Endodermal cell (in vitro differentiated cells): ENCODE results near the gene GARIN5A. TPM values are rescaled to one million over a fixed set of nuclear protein-coding genes. Genes with fewer than 3 reads are reported as not detected.

ENCODE experiments used
- DNase-seq: peaks from one replicate; pipeline ENCODE4 v3.0.0-alpha.2; 2017
- H3K27ac ChIP-seq: 2 replicates; pipeline ENCODE4 v1.5.1; 2013; ENCODE audit warnings: mild to moderate bottlenecking, low read depth, low read length, moderate library complexity
- H3K27me3 ChIP-seq: 2 replicates; pipeline ENCODE4 v1.6.1; 2013; ENCODE audit warnings: mild to moderate bottlenecking, low read length, moderate library complexity; ENCODE audit not compliant: insufficient read depth, control insufficient read depth, poor library complexity, severe bottlenecking
- H3K36me3 ChIP-seq: 2 replicates; pipeline ENCODE4 v1.7.0; 2013; ENCODE audit warnings: mild to moderate bottlenecking, low read length, moderate library complexity; ENCODE audit not compliant: control insufficient read depth, insufficient read depth
- H3K4me1 ChIP-seq: one replicate; pipeline ENCODE4 v1.7.0; 2013; ENCODE audit warnings: low read length; ENCODE audit not compliant: control insufficient read depth, insufficient read depth
- H3K4me3 ChIP-seq: 2 replicates; pipeline ENCODE4 v1.5.1; 2013; ENCODE audit warnings: mild to moderate bottlenecking, low read length, moderate library complexity
- H3K9ac ChIP-seq: 2 replicates; pipeline ENCODE4 v1.6.1; 2013; ENCODE audit warnings: mild to moderate bottlenecking, low read length, moderate library complexity; ENCODE audit not compliant: poor library complexity, severe bottlenecking; ENCODE audit errors: extremely low read depth
- H3K9me3 ChIP-seq: 2 replicates; pipeline ENCODE4 v1.6.1; 2013; ENCODE audit warnings: mild to moderate bottlenecking, low read length, moderate library complexity; ENCODE audit not compliant: control insufficient read depth
- H3K27ac Mint-ChIP-seq: 2 replicates; pipeline ENCODE4 v1.8.0; 2020; ENCODE audit warnings: mixed read lengths
- H3K27me3 Mint-ChIP-seq: 2 replicates; pipeline ENCODE4 v1.8.0; 2021; ENCODE audit warnings: mild to moderate bottlenecking, mixed read lengths; ENCODE audit not compliant: insufficient read depth
- H3K36me3 Mint-ChIP-seq: 2 replicates; pipeline ENCODE4 v1.8.0; 2020; ENCODE audit warnings: low read depth, mixed read lengths
- H3K4me1 Mint-ChIP-seq: 2 replicates; pipeline ENCODE4 v1.8.0; 2020; ENCODE audit warnings: mixed read lengths
- H3K4me3 Mint-ChIP-seq: 2 replicates; pipeline ENCODE4 v1.8.0; 2020; ENCODE audit warnings: mild to moderate bottlenecking, moderate library complexity, mixed read lengths
- H3K9me3 Mint-ChIP-seq: 2 replicates; pipeline ENCODE4 v1.8.0; 2020; ENCODE audit warnings: mild to moderate bottlenecking, mixed read lengths
- WGBS, 2 experiments: methylation state at CpG; one replicate each; pipeline versions ENCODE4 v1.1.5 to v1.1.7; 2013; ENCODE audit warnings: missing lambda C conversion rate in 2 of 2, mixed read lengths in 1 of 2; ENCODE audit not compliant: insufficient coverage in 1 of 2, insufficient read length in 1 of 2; 5-methylcytosine and 5-hydroxymethylcytosine counted together
- total RNA-seq, 2 donors: library from RNA; stranded (reverse); fragmentation: NEBNext Ultra II Directional in 1 of 2; extraction: Animal tissue kit (Norgen Biotek cat#: 25700) in 1 of 2; gene quantifications; 2 replicates in 1 of 2; 3 replicates in 1 of 2; pipeline ENCODE4 v1.2.1, GENCODE V29; 2021
- TF ChIP-seq, protein P1 (sequence below): fragments of 200-600 bp; sonication (generic); conservative IDR thresholded peaks from 2 replicates; pipeline ENCODE4 v1.5.0; 2021; ENCODE audit warnings: antibody characterized with exemption, mild to moderate bottlenecking

GARIN5A gene
- total RNA-seq, 2 donors from 2014 or later: 8.3 to 9.5 TPM

GRCh38 chr19:50451223-50451534, 25.5 kb downstream of the GARIN5A start:
- TF ChIP-seq, protein P1, sequence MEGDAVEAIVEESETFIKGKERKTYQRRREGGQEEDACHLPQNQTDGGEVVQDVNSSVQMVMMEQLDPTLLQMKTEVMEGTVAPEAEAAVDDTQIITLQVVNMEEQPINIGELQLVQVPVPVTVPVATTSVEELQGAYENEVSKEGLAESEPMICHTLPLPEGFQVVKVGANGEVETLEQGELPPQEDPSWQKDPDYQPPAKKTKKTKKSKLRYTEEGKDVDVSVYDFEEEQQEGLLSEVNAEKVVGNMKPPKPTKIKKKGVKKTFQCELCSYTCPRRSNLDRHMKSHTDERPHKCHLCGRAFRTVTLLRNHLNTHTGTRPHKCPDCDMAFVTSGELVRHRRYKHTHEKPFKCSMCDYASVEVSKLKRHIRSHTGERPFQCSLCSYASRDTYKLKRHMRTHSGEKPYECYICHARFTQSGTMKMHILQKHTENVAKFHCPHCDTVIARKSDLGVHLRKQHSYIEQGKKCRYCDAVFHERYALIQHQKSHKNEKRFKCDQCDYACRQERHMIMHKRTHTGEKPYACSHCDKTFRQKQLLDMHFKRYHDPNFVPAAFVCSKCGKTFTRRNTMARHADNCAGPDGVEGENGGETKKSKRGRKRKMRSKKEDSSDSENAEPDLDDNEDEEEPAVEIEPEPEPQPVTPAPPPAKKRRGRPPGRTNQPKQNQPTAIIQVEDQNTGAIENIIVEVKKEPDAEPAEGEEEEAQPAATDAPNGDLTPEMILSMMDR: no peak
- Mint-ChIP-seq H3K27me3 (peaks cover 6% of the 10 kb centered on the region), H3K27ac (no peak overlapping the region), H3K4me1 (no peaks in the 10 kb centered on the region), H3K9me3 (peaks cover 4% of the 10 kb centered on the region), H3K4me3 (no peak overlapping the region), H3K36me3 (no peaks in the 10 kb centered on the region)
- H3K27ac ChIP-seq: no peak overlapping the region
- no peaks in the 10 kb centered on the region for H3K9me3 ChIP-seq
- no peaks in the 10 kb centered on the region for H3K27me3 ChIP-seq
- 82 to 88% methylated on average over 3 to 12 of the region's 13 CpGs for WGBS, 2 experiments
- no peak for DNase-seq
- no peak overlapping the region for H3K4me3 ChIP-seq
- H3K4me1 ChIP-seq: no peaks in the 10 kb centered on the region
- H3K36me3 ChIP-seq: no peaks in the 10 kb centered on the region
- H3K9ac ChIP-seq: no peak overlapping the region

GRCh38 chr19:50450369-50451222, 26.1 kb downstream of the GARIN5A start:
- H3K9ac ChIP-seq: no peak overlapping the region
- 84 to 86% methylated on average over 18 to 30 of the region's 30 CpGs for WGBS, 2 experiments
- H3K27ac ChIP-seq: no peak overlapping the region
- Mint-ChIP-seq H3K4me3 (no peak overlapping the region), H3K9me3 (peaks cover 4% of the 10 kb centered on the region), H3K4me1 (no peaks in the 10 kb centered on the region), H3K27ac (no peak overlapping the region), H3K27me3 (peaks cover 3% of the 10 kb centered on the region), H3K36me3 (no peaks in the 10 kb centered on the region)
- H3K27me3 ChIP-seq: no peaks in the 10 kb centered on the region
- no peaks in the 10 kb centered on the region for H3K9me3 ChIP-seq
- TF ChIP-seq, protein P1: no peak
- no peak overlapping the region for H3K4me3 ChIP-seq
- no peaks in the 10 kb centered on the region for H3K4me1 ChIP-seq
- H3K36me3 ChIP-seq: no peaks in the 10 kb centered on the region
- DNase-seq: no peak

DNA sequence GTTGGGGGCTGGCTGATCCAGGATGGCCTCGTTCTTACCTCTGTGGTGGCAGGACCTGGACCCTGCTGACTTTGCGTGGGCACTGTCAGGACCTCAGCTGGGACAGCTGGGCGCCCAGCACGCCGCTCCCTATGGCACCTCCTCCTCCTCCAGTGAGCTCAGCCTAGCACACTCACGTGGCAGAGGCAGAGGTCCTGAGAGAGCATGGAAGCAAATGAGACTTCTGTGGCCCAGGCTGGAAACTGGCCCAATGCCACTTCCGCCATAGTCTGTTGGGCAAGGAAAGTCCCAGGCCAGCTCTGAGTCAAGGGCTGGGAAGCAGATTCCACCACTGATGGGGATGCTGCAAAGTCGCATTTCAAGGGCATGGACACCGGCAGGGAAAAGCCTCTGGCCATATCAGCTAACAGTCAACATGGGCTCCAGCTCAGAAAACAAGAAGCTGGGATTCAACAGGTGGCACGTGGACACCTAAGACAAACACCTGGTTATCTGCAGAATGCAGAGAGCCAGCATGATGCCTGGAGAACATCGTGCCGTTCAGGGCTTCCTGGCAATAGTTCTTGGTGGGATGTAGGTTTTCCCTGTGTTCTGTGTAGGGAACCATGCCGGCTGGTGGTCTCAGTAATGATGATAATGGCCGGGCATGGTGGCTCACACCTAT, 27.3 kb downstream of the GARIN5A start:
- H3K27me3 Mint-ChIP-seq: no peaks in the 10 kb centered on the region
- H3K36me3 Mint-ChIP-seq: no peaks in the 10 kb centered on the region
- H3K27me3 ChIP-seq: no peaks in the 10 kb centered on the region
- H3K9me3 Mint-ChIP-seq: peaks cover 4% of the 10 kb centered on the region
- no peak for DNase-seq
- no peaks in the 10 kb centered on the region for H3K4me1 Mint-ChIP-seq
- WGBS, 2 experiments: 84 to 87% methylated on average over 11 to 14 of the region's 14 CpGs
- H3K9ac ChIP-seq: no peak overlapping the region
- H3K4me3 Mint-ChIP-seq: no peak overlapping the region
- H3K36me3 ChIP-seq: no peaks in the 10 kb centered on the region
- H3K4me3 ChIP-seq: no peak overlapping the region
- H3K27ac ChIP-seq: no peak overlapping the region
- no peaks in the 10 kb centered on the region for H3K4me1 ChIP-seq
- H3K27ac Mint-ChIP-seq: no peak overlapping the region
- TF ChIP-seq, protein P1: no peak
- H3K9me3 ChIP-seq: no peaks in the 10 kb centered on the region
